Pancreas (tissue), 10 donors: ENCODE results near the gene SLC15A2. TPM values are rescaled to one million over a fixed set of nuclear protein-coding genes. Genes with fewer than 3 reads are reported as not detected.

Experiments
- ATAC-seq, 4 donors: fragments of 200-7000 bp; cut with Tn5 transposase; one replicate each; pipeline versions ENCODE4 v1.8.0 to v1.9.1; 2020; ENCODE audit warnings: mild to moderate bottlenecking in 4 of 4, moderate library complexity in 4 of 4
- DNase-seq, 6 donors: peaks; one replicate each; pipeline ENCODE4 v3.0.0-alpha.2; 2020
- FAIRE-seq: peaks from 2 replicates; lab custom pipeline; 2012; peaks lifted over from hg19 to GRCh38; lab: Jason Lieb, UNC
- H3K27ac ChIP-seq, 4 donors: fragments of 200-600 bp; sonication (generic); 1 replicate in 3 of 4; 2 replicates in 1 of 4; pipeline versions ENCODE4 v1.5.0 to v1.8.0; 2020
- H3K27me3 ChIP-seq, 4 donors: fragments of 200-600 bp; one replicate each; pipeline ENCODE4 v1.8.0; 2021
- H3K36me3 ChIP-seq, 3 donors: fragments of 200-600 bp; sonication (generic) in 1 of 3; one replicate each; pipeline versions ENCODE4 v1.5.0 to v1.8.0; 2020 to 2021
- H3K4me1 ChIP-seq, 3 donors: fragments of 200-600 bp; one replicate each; pipeline ENCODE4 v1.8.0; 2021
- H3K4me3 ChIP-seq, 4 donors: fragments of 200-600 bp; sonication (generic) in 2 of 4; one replicate each; pipeline versions ENCODE4 v1.5.0 to v1.8.0; 2020 to 2021
- H3K9me3 ChIP-seq, 4 donors: fragments of 200-600 bp; one replicate each; pipeline ENCODE4 v1.8.0; 2021
- WGBS, 2 donors: extraction: QIAGEN DNeasy Blood & Tissue Kit; methylation state at CpG; one replicate each; pipeline ENCODE4 v1.1.7; 2013; 5-methylcytosine and 5-hydroxymethylcytosine counted together
- intact Hi-C, 3 donors: fragments of 100-400 bp; cut with DNase I; formaldehyde crosslinking; loops; one replicate each; pipeline versions ENCODE4 v1.11.1 to v1.14.2; 2022
- polyA plus RNA-seq, 2 donors: library from polyadenylated mRNA; stranded (reverse); fragments of 200-250 nt; gene quantifications; one replicate each; pipeline ENCODE4 v1.2.3, GENCODE V29; 2013
- total RNA-seq, 6 donors: library from RNA; stranded (reverse); fragmentation: NEBNext Ultra II Directional in 4 of 6; extraction: Animal tissue kit (Norgen Biotek cat#: 25700) in 4 of 6; gene quantifications; one replicate each; pipeline versions ENCODE4 v1.2.1 to v1.2.4, GENCODE V29; 2021 to 2023
- TF ChIP-seq, protein P1 (sequence below), 4 donors: fragments of 200-600 bp; sonication (generic) in 3 of 4; IDR thresholded peaks; one replicate each; pipeline versions ENCODE4 v1.5.0 to v1.8.0; 2021; ENCODE audit warnings: antibody characterized with exemption in 4 of 4
- donor health status: healthy with polysubstance abuse.
- donor health status: DM: no; HTN: no; CAD: no; lungs with moderate emphysema.
- donor health status: DM: no; HTN: no; CAD: no.
- donor health status: control.
- donor health status: control.
- donor health status: Bipolar disorder and iron deficiency.
- donor health status: DM: yes; HTN: yes; CAD: no.
- donor health status: DM: no; HTN: no; CAD: no.
- donor health status: DM: no; HTN: no; CAD: no.
- donor health status: DM: yes; HTN: yes; CAD: no.

SLC15A2 gene
- total and polyA plus RNA-seq, 8 donors = 1.9 to 22.5 (median 5.0) TPM

DNA sequence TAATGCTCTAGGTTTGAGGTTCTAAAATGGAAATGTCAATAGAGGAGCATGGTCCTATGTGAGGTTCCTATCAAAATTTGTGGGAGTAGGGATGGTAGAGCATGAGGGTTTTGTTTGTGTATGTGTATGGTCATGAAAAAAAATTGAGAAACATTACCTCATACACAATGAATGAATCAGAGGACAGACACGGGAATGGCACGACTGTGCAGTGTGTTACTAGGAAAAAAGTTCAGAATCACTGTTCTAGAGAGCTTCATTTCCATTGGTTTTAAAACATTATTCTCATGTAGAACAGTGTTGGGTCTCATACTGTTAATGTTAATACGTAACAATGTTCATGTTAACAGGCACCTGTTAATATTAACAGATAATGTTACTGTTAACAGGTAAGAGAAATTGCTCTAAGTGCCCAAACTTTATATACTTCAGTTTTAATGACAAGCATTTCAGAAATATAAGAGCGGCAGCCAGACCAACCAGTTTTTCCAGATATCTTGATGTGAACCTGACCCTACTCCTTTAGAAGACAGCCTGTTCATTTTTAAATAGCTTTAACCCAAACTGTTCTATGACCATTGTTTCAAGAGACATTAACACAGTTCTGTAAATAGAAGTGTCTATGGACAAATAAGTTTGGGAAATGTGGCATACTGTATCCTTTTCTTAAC, 48.0 kb downstream of the SLC15A2 start:
- FAIRE-seq = peak; percentile 63
- intact Hi-C loops = no loop called here
- H3K36me3 ChIP-seq = no peaks in the 10 kb centered on the region
- TF ChIP-seq, protein P1, sequence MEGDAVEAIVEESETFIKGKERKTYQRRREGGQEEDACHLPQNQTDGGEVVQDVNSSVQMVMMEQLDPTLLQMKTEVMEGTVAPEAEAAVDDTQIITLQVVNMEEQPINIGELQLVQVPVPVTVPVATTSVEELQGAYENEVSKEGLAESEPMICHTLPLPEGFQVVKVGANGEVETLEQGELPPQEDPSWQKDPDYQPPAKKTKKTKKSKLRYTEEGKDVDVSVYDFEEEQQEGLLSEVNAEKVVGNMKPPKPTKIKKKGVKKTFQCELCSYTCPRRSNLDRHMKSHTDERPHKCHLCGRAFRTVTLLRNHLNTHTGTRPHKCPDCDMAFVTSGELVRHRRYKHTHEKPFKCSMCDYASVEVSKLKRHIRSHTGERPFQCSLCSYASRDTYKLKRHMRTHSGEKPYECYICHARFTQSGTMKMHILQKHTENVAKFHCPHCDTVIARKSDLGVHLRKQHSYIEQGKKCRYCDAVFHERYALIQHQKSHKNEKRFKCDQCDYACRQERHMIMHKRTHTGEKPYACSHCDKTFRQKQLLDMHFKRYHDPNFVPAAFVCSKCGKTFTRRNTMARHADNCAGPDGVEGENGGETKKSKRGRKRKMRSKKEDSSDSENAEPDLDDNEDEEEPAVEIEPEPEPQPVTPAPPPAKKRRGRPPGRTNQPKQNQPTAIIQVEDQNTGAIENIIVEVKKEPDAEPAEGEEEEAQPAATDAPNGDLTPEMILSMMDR (IDR thresholded peaks at IDR 0.05) = no peak
- H3K4me3 ChIP-seq = no peak overlapping the region
- H3K9me3 ChIP-seq = no peaks in the 10 kb centered on the region
- peak; percentile 80 to 85 (median 82) for ATAC-seq
- 11 to 14% methylated on average over 4 of the region's 4 CpGs for WGBS, 2 donors
- H3K27ac ChIP-seq = peak overlapping the region; percentile 8 to 78 (median 44)
- peak in 3 of 6 donors; percentile 33 to 61 (median 36) for DNase-seq
- H3K27me3 ChIP-seq = no peaks in the 10 kb centered on the region
- H3K4me1 ChIP-seq = peaks cover 27 to 28% (median 27%) of the 10 kb centered on the region in 3 donors

GRCh38 chr3:121943431-121943830, 49.2 kb downstream of the SLC15A2 start:
- H3K27ac ChIP-seq = peak overlapping the region in 3 of 4 donors; percentile 19 to 78 (median 68)
- FAIRE-seq (no peak), ATAC-seq (peak in 3 of 4 donors; percentile 54 to 60 (median 59)), DNase-seq (no peak)
- no peaks in the 10 kb centered on the region for H3K9me3 ChIP-seq
- no peaks in the 10 kb centered on the region for H3K36me3 ChIP-seq
- intact Hi-C loops = no loop called here
- no peak overlapping the region for H3K4me3 ChIP-seq
- H3K4me1 ChIP-seq = peaks cover 27 to 28% (median 27%) of the 10 kb centered on the region in 3 donors
- TF ChIP-seq, protein P1 (IDR thresholded peaks at IDR 0.05) = no peak
- H3K27me3 ChIP-seq = no peaks in the 10 kb centered on the region

GRCh38 chr3:121948641-121949040, 54.4 kb downstream of the SLC15A2 start:
- TF ChIP-seq, protein P1 (IDR thresholded peaks at IDR 0.05) = no peak
- Histone ChIP-seq H3K9me3 (peaks cover 0 to 3% (median 0%) of the 10 kb centered on the region in 4 donors), H3K4me1 (peaks cover 13 to 24% (median 17%) of the 10 kb centered on the region in 3 donors), H3K36me3 (no peaks in the 10 kb centered on the region), H3K4me3 (no peak overlapping the region), H3K27ac (no peak overlapping the region), H3K27me3 (no peaks in the 10 kb centered on the region)
- 98 to 100% methylated on average over 1 of the region's 1 CpG for WGBS, 2 donors
- intact Hi-C loops = no loop called here
- no peak for ATAC-seq
- no peak for DNase-seq
- no peak for FAIRE-seq

DNA sequence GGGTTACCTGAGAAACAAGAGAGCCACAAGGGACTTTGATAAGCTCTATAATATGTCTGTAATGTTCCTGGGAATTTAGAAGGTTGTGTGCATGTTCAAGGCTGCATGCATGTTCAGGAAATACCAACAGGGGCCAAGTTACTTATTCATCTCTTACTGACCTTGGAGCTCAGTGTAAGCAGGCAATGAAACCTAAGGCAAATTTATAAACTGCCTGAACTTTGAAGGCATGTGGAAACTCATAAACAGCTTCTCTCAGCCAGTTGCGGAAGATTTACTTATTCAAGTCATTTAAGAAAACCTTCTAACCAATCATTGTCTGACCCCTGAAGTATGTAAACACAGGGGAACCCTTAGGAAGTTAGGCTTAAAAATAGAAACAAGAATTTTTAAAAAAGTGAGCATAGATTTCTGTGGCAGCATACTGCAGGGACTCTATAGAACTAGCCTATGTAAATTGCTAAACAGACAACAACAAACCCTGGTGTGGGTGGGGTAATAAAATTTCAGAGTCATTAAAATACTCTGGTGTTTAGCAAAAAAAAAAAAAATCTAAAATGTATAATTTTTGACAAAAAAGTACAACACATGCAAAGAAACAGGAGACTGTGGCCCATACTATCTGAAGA, 57.2 kb downstream of the SLC15A2 start:
- intact Hi-C loops = no loop called here
- WGBS, 2 donors = 3 to 8% methylated on average over 1 of the region's 1 CpG
- Histone ChIP-seq H3K27ac (peak overlapping the region in 2 of 4 donors; percentile 54 to 77), H3K36me3 (no peaks in the 10 kb centered on the region), H3K9me3 (peaks cover 0 to 3% (median 0%) of the 10 kb centered on the region in 4 donors), H3K4me3 (no peak overlapping the region), H3K27me3 (no peaks in the 10 kb centered on the region), H3K4me1 (peaks cover 6 to 21% (median 14%) of the 10 kb centered on the region in 3 donors)
- peak in 3 of 6 donors; percentile 21 to 30 (median 26) for DNase-seq
- FAIRE-seq = no peak
- TF ChIP-seq, protein P1 (IDR thresholded peaks at IDR 0.05) = no peak
- peak; percentile 86 to 98 (median 92) for ATAC-seq
